ENCODE measurements around the gene EHBP1. TPM values are rescaled to one million over a fixed set of nuclear protein-coding genes. Genes with fewer than 3 reads are reported as not detected.

EHBP1 gene
- total and polyA plus RNA-seq, 7 donors = 3.9 to 20.2 (median 14.3) TPM

DNA sequence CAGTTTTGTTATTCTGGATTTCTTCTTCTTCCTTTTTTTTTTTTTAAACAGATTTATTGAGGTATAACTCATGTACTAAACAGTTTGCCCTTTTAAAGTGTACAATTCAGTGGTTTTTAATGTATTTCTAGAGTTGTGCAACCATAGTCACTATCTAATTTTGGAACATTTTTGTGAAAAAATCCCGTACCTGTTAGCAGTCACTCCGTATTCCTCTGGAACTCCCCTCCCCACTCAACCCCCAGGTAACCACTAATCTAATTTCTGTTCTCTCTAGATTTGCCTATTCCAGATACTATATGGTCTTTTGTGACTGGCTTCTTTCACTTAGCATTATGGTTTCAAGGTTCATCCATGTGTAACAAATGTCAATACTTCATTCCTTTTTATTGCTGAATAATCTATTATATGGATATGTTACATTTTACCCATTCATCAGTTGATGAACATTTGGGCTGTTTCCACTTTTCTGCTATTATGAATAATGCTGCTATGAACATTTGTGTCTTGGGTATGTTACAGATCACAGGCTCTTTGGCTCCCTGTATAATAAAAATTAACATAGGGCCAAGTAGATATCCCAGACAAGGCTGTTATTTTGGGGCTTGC, 21.9 kb downstream of the EHBP1 start:
- Histone ChIP-seq H3K27ac (no peak overlapping the region), H3K36me3 (ENCODE audit: insufficient read depth in 1 of 2, low read depth in 1 of 2) (no peaks in the 10 kb centered on the region), H3K4me1 (no peaks in the 10 kb centered on the region), H3K4me3 (no peak overlapping the region), H3K9me3 (peaks cover 13% of the 10 kb centered on the region), H3K27me3 (ENCODE audit: insufficient read depth in 3 of 3, low read length in 2 of 3) (no peaks in the 10 kb centered on the region)
- TF ChIP-seq, protein P1, sequence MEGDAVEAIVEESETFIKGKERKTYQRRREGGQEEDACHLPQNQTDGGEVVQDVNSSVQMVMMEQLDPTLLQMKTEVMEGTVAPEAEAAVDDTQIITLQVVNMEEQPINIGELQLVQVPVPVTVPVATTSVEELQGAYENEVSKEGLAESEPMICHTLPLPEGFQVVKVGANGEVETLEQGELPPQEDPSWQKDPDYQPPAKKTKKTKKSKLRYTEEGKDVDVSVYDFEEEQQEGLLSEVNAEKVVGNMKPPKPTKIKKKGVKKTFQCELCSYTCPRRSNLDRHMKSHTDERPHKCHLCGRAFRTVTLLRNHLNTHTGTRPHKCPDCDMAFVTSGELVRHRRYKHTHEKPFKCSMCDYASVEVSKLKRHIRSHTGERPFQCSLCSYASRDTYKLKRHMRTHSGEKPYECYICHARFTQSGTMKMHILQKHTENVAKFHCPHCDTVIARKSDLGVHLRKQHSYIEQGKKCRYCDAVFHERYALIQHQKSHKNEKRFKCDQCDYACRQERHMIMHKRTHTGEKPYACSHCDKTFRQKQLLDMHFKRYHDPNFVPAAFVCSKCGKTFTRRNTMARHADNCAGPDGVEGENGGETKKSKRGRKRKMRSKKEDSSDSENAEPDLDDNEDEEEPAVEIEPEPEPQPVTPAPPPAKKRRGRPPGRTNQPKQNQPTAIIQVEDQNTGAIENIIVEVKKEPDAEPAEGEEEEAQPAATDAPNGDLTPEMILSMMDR (IDR thresholded peaks at IDR 0.05) = no peak
- no peak for ATAC-seq
- 93 to 97% (median 96%) methylated on average over 2 of the region's 2 CpGs for WGBS, 3 donors
- no peak for DNase-seq
- intact Hi-C loops (cut with DNase I) = no loop called here

DNA sequence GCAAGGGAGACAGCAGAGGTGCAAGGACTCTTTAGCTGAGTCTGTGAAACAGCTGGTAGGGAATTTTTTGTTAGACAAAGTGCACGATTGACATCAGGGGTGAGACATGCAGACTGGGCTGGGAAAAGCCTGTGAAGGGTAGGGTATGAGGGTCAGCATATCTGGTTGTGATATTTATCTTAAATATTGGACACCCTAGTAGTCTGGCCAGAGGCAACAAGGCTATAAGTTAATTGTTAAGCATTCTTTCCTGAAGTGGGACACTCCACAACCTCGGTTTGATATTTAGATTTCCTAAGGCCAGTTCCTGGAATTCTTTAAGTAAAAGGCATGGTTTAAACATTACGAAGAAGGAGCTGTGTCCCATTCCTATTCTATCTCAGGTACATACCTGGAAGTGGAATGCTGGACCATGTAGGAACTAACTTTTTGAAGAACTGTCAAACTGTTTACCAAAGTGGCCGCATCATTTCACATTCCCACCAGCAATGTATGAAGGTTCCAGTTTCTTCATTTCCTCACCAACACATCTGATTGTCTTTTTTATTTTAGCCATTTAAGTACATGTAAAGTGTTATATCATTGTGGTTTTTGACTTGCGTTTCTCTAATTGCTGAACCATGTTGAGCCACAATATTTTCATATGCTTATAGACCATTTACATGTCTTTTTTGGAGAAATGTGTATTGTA, 22.5 kb downstream of the EHBP1 start:
- no peaks in the 10 kb centered on the region for H3K27me3 ChIP-seq (ENCODE audit: insufficient read depth in 3 of 3, low read length in 2 of 3)
- no peaks in the 10 kb centered on the region for H3K36me3 ChIP-seq (ENCODE audit: insufficient read depth in 1 of 2, low read depth in 1 of 2)
- no peak for ATAC-seq
- no peak for DNase-seq
- intact Hi-C loops (cut with DNase I) = no loop called here
- no peaks in the 10 kb centered on the region for H3K4me1 ChIP-seq
- H3K9me3 ChIP-seq = peaks cover 13% of the 10 kb centered on the region
- no peak overlapping the region for H3K27ac ChIP-seq
- WGBS, 3 donors = 71 to 78% (median 72%) methylated on average over 5 of the region's 5 CpGs
- TF ChIP-seq, protein P1 (IDR thresholded peaks at IDR 0.05) = no peak
- H3K4me3 ChIP-seq = no peak overlapping the region

DNA sequence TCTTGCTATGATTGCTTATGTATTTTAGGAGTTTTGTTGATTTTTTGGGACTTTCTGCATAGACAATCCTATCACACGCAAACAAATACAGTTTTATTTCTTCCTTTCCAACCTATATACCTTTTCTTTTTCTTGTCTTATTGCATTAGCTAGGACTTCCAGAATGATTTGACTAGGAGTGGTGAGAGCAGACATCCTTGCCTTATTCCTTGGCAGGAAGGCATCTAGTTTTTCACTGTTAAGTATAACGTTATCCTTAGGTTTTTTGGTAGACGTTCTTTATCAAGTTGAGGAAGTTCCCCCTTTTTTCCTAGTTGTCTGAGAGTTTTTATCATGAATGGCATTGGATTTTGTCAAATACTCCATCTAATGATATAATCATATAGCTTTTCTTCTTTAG, 25.8 kb downstream of the EHBP1 start:
- WGBS, 3 donors = 98 to 100% (median 98%) methylated on average over 3 of the region's 3 CpGs
- no peak for ATAC-seq
- intact Hi-C loops (cut with DNase I) = no loop called here

DNA sequence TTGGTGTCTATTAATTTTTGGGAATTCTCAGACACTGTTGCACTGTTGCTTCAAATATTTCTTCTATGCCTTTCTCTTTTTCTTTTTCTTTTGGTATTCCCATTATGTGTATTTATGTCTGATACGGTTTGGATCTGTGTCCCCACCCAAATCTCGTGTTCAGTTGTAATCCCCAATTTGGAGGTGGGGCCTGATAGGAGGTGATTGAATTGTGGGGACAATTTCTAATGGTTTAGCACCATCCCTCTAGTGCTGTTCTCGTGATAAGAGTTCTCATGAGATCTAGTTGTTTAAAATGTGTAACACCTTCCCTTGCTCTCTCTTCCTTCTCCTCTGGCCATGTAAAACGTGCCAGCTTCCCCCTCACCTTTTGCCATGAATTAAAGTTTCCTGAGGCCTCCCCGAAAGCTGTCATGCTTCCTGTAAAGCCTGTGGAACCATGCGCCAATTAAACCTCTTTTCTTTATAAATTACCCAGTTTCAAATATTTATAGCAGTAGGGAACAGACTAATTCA, 26.8 kb downstream of the EHBP1 start:
- no peaks in the 10 kb centered on the region for H3K36me3 ChIP-seq (ENCODE audit: insufficient read depth in 1 of 2, low read depth in 1 of 2)
- 92 to 93% (median 93%) methylated on average over 6 of the region's 6 CpGs for WGBS, 3 donors
- intact Hi-C loops (cut with DNase I) = no loop called here
- no peaks in the 10 kb centered on the region for H3K27me3 ChIP-seq (ENCODE audit: insufficient read depth in 3 of 3, low read length in 2 of 3)
- no peaks in the 10 kb centered on the region for H3K4me1 ChIP-seq
- ATAC-seq (no peak), DNase-seq (no peak)
- no peak overlapping the region for H3K4me3 ChIP-seq
- TF ChIP-seq, protein P1 (IDR thresholded peaks at IDR 0.05) = no peak
- H3K9me3 ChIP-seq = peaks cover 13% of the 10 kb centered on the region
- no peak overlapping the region for H3K27ac ChIP-seq

More for the DNA sequence above, 25.8 kb downstream of the EHBP1 start:
- Histone ChIP-seq H3K4me1 (no peaks in the 10 kb centered on the region), H3K4me3 (no peak overlapping the region), H3K9me3 (peaks cover 13% of the 10 kb centered on the region), H3K27ac (no peak overlapping the region), H3K27me3 (ENCODE audit: insufficient read depth in 3 of 3, low read length in 2 of 3) (no peaks in the 10 kb centered on the region), H3K36me3 (ENCODE audit: insufficient read depth in 1 of 2, low read depth in 1 of 2) (no peaks in the 10 kb centered on the region)
- DNase-seq = no peak
- TF ChIP-seq, protein P1 (IDR thresholded peaks at IDR 0.05) = no peak
